PC-3 (cell line): Measurements from ENCODE around the gene CYP2C9. TPM values are rescaled to one million over a fixed set of nuclear protein-coding genes. Genes with fewer than 3 reads are reported as not detected.

Experiments used
- ATAC-seq: fragments of 200-7000 bp; cut with Tn5 transposase; 2 replicates; pipeline ENCODE4 v1.9.1; 2020; ENCODE audit warnings: mild to moderate bottlenecking, moderate library complexity
- BruUV-seq: library from RNA; stranded (reverse); fragments of 400-500 nt; replicated peaks from 2 replicates; lab custom pipeline; 2021; lab: Mats Ljungman, UMichigan
- CTCF ChIA-PET: fragments of 300-600 bp; sonication (Branson Sonifier 250); formaldehyde crosslinking; loops from one replicate; lab custom pipeline; 2022; ENCODE audit warnings: antibody characterized with exemption; lab: Charles Lee
- POLR2A ChIA-PET: fragments of 300-600 bp; sonication (Branson Sonifier 250); formaldehyde crosslinking; loops from one replicate; lab custom pipeline; 2022; ENCODE audit warnings: antibody characterized with exemption; ENCODE audit not compliant: unreplicated experiment; lab: Charles Lee
- DNase-seq: peaks from one replicate; pipeline ENCODE4 v3.0.0-alpha.2; 2015
- H2AFZ ChIP-seq: fragments of 300-600 bp; sonication (generic); 2 replicates; pipeline ENCODE4 v1.6.0; 2016; ENCODE audit warnings: antibody characterized with exemption, low read length
- H3F3A ChIP-seq: fragments of 300-600 bp; sonication (generic); one replicate; pipeline ENCODE4 v1.6.0; 2017; ENCODE audit warnings: antibody characterized with exemption, low read length, control low read depth, mild to moderate bottlenecking; ENCODE audit not compliant: unreplicated experiment
- H3K27ac ChIP-seq: fragments of 300-600 bp; sonication (generic); 2 replicates; pipeline ENCODE4 v1.5.1; 2016; ENCODE audit warnings: mild to moderate bottlenecking, low read length
- H3K27me3 ChIP-seq: fragments of 300-600 bp; sonication (generic); 2 replicates; pipeline ENCODE4 v1.6.1; 2016; ENCODE audit warnings: low read length, mixed read lengths
- H3K36me3 ChIP-seq: fragments of 300-600 bp; sonication (generic); 2 replicates; pipeline ENCODE4 v1.6.1; 2016; ENCODE audit warnings: low read depth, mixed run types, low read length, mixed read lengths
- H3K4me1 ChIP-seq: fragments of 300-600 bp; sonication (generic); 2 replicates; pipeline ENCODE4 v1.5.1; 2016; ENCODE audit warnings: low read length; ENCODE audit not compliant: insufficient read depth
- H3K4me2 ChIP-seq: fragments of 300-600 bp; sonication (generic); 2 replicates; pipeline ENCODE4 v1.6.0; 2016; ENCODE audit warnings: low read length
- H3K4me3 ChIP-seq: fragments of 300-600 bp; sonication (generic); 2 replicates; pipeline ENCODE4 v1.5.1; 2016; ENCODE audit warnings: mild to moderate bottlenecking, low read length, mixed read lengths
- H3K79me2 ChIP-seq: fragments of 300-600 bp; sonication (generic); 2 replicates; pipeline ENCODE4 v1.6.1; 2017; ENCODE audit warnings: low read length, mixed read lengths
- H3K9ac ChIP-seq: fragments of 300-600 bp; sonication (generic); 2 replicates; pipeline ENCODE4 v1.6.0; 2016; ENCODE audit warnings: mild to moderate bottlenecking, low read length
- H3K9me2 ChIP-seq: fragments of 300-600 bp; sonication (generic); replicated peaks from 2 replicates; pipeline ENCODE4 v1.6.1; 2016; ENCODE audit warnings: mixed run types, low read length, mixed read lengths
- H3K9me3 ChIP-seq: fragments of 300-600 bp; sonication (generic); 2 replicates; pipeline ENCODE4 v1.6.1; 2016; ENCODE audit warnings: low read length, mixed read lengths
- H4K20me1 ChIP-seq: fragments of 300-600 bp; sonication (generic); 2 replicates; pipeline ENCODE4 v1.6.1; 2016; ENCODE audit warnings: low read length, mixed read lengths
- EZH2 ChIP-seq: fragments of 300-600 bp; sonication (generic); IDR thresholded peaks from one replicate; pipeline ENCODE4 v1.6.1; 2017; ENCODE audit warnings: antibody characterized with exemption, mild to moderate bottlenecking, low read length; ENCODE audit not compliant: unreplicated experiment
- EZH2phosphoT487 ChIP-seq: fragments of 300-600 bp; sonication (generic); IDR thresholded peaks from 2 replicates; pipeline ENCODE4 v1.6.1; 2018; ENCODE audit warnings: mild to moderate bottlenecking, antibody characterized with exemption, low read length, borderline replicate concordance
- intact Hi-C: fragments of 100-400 bp; cut with micrococcal nuclease; formaldehyde crosslinking; loops from 2 replicates; pipeline ENCODE4 v1.9.0; 2023
- total RNA-seq: library from RNA; depleted of rRNA; stranded (reverse); fragments of >200 nt; gene quantifications from 2 replicates; pipeline ENCODE4 v1.2.3, GENCODE V29; 2014
- TF ChIP-seq, protein P1 (sequence below): fragments of 300-600 bp; sonication (generic); conservative IDR thresholded peaks from 2 replicates; pipeline ENCODE4 v1.5.1; 2017; ENCODE audit warnings: antibody characterized with exemption, low read depth, mild to moderate bottlenecking, low read length

CYP2C9 gene
- total RNA-seq, 1 experiment from 2014 or later = not detected

DNA sequence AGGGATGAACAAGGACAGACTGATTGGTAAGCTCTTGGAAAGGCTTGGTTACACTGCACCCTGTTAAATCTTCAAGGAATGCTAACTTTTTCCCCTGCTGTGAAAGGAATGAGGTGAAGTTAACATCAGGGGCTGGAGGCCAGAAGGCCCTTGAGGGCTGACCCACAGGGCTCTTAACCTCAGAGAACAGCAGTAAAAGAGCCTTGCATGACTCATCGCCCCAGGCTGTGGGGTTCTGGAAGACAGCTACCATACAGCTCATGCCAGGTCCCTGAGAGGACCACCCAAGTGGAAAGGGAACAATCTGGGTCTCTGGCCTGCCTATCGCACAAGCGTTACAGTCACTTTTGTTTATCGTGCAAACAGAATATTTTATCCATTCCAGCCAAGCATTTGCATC lies 54.4 kb downstream of the CYP2C9 start:
- TF ChIP-seq EZH2 (no peak), EZH2phosphoT487 (no peak)
- TF ChIP-seq, protein P1, sequence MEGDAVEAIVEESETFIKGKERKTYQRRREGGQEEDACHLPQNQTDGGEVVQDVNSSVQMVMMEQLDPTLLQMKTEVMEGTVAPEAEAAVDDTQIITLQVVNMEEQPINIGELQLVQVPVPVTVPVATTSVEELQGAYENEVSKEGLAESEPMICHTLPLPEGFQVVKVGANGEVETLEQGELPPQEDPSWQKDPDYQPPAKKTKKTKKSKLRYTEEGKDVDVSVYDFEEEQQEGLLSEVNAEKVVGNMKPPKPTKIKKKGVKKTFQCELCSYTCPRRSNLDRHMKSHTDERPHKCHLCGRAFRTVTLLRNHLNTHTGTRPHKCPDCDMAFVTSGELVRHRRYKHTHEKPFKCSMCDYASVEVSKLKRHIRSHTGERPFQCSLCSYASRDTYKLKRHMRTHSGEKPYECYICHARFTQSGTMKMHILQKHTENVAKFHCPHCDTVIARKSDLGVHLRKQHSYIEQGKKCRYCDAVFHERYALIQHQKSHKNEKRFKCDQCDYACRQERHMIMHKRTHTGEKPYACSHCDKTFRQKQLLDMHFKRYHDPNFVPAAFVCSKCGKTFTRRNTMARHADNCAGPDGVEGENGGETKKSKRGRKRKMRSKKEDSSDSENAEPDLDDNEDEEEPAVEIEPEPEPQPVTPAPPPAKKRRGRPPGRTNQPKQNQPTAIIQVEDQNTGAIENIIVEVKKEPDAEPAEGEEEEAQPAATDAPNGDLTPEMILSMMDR = no peak
- ChIA-PET POLR2A (no interaction called here), CTCF (no interaction called here)
- H3K79me2 ChIP-seq = no peaks in the 10 kb centered on the region
- no peaks in the 10 kb centered on the region for H3K4me1 ChIP-seq
- no peak overlapping the region for H3K4me2 ChIP-seq
- no peaks in the 10 kb centered on the region for H3K36me3 ChIP-seq
- no peaks in the 10 kb centered on the region for H3F3A ChIP-seq
- no peak overlapping the region for H3K4me3 ChIP-seq
- no peaks in the 10 kb centered on the region for H3K9me3 ChIP-seq
- H3K27me3 ChIP-seq = no peaks in the 10 kb centered on the region
- no peaks in the 10 kb centered on the region for H3K9me2 ChIP-seq
- no peak overlapping the region for H3K27ac ChIP-seq
- intact Hi-C loops = no loop called here
- H4K20me1 ChIP-seq = no peaks in the 10 kb centered on the region
- H2AFZ ChIP-seq = no peak overlapping the region
- no peak overlapping the region for H3K9ac ChIP-seq
- peak; percentile 1 for DNase-seq
- BruUV-seq = no TSS peak
- no peak for ATAC-seq

DNA sequence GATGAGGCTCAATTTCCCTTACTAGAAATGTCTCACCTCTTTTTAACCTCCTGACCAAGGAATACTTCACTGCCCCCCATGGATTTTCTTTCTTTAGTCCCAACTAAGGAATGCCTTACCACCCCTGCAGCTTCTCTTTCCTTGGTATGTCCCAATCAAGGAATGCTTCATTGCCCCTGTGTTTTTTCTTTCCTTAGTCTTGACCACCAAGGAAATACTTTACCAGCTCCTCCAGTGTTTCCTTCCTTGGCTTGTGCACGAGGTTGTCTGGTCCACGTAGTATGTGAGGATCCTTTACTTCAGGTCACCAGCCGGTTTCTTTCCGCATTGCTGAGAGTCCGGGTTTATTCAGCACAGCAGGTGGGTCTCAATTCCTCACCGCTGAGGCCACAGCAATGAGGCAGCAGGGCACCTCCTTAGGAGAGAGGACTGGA lies 59.3 kb downstream of the CYP2C9 start:
- Histone ChIP-seq H3K9ac (no peak overlapping the region), H2AFZ (no peak overlapping the region), H3K4me3 (no peak overlapping the region), H3K9me3 (no peaks in the 10 kb centered on the region), H3K4me1 (no peaks in the 10 kb centered on the region), H4K20me1 (no peaks in the 10 kb centered on the region), H3K4me2 (no peak overlapping the region), H3K27me3 (no peaks in the 10 kb centered on the region), H3K79me2 (no peaks in the 10 kb centered on the region), H3F3A (no peaks in the 10 kb centered on the region), H3K36me3 (no peaks in the 10 kb centered on the region), H3K9me2 (no peaks in the 10 kb centered on the region), H3K27ac (no peak overlapping the region)
- DNase-seq = no peak
- ChIA-PET POLR2A (no interaction called here), CTCF (no interaction called here)
- TF ChIP-seq EZH2phosphoT487 (no peak), EZH2 (no peak)
- TF ChIP-seq, protein P1 = no peak
- intact Hi-C loops = no loop called here
- ATAC-seq = no peak
- no TSS peak for BruUV-seq

- TF ChIP-seq EZH2 (no peak), EZH2phosphoT487 (no peak)
- TF ChIP-seq, protein P1 = no peak
- Histone ChIP-seq H2AFZ (no peak overlapping the region), H3K4me1 (no peaks in the 10 kb centered on the region), H3K9me3 (no peaks in the 10 kb centered on the region), H3K36me3 (no peaks in the 10 kb centered on the region), H3K79me2 (no peaks in the 10 kb centered on the region), H3K4me2 (no peak overlapping the region), H3F3A (no peaks in the 10 kb centered on the region), H3K4me3 (no peak overlapping the region), H4K20me1 (no peaks in the 10 kb centered on the region), H3K9ac (no peak overlapping the region), H3K27me3 (peaks cover 11% of the 10 kb centered on the region), H3K9me2 (no peaks in the 10 kb centered on the region), H3K27ac (no peak overlapping the region)
- POLR2A ChIA-PET = no interaction called here
- CTCF ChIA-PET = no interaction called here
- no TSS peak for BruUV-seq
- DNase-seq (no peak), ATAC-seq (no peak)
- intact Hi-C loops = no loop called here
Measured at GRCh38 chr10:95026461-95026860, 88.0 kb downstream of the CYP2C9 start.
